GM19372 (cell line): Measurements from ENCODE around the gene TERT.
"Not testable (repeated sequence)": the region's sequence is repeated elsewhere in the genome, so short reads cannot be mapped to it uniquely, and the experiment has no call there.

Experiments
- ATAC-seq: cut with Tn5 transposase; IDR thresholded peaks from one replicate; pipeline ENCODE4 v1.9.1; 2021; ENCODE audit warnings: mild to moderate bottlenecking, low read depth, moderate library complexity; ENCODE audit not compliant: unreplicated experiment

Gene TERT

GRCh38 chr5:1244976-1245375 is 49.9 kb downstream of the TERT start:
- no peak for ATAC-seq

- no peak for ATAC-seq
Observed at GRCh38 chr5:1244255-1244654, 50.6 kb downstream of the TERT start.

GRCh38 chr5:1243487-1244130 is 51.3 kb downstream of the TERT start:
- ATAC-seq = no peak

- no peak for ATAC-seq
Observed at GRCh38 chr5:1242733-1243486, 52.0 kb downstream of the TERT start.

GRCh38 chr5:1241509-1242080 is 53.3 kb downstream of the TERT start:
- no peak for ATAC-seq

GRCh38 chr5:1240496-1241260 is 54.2 kb downstream of the TERT start:
- ATAC-seq = no peak

- ATAC-seq = no peak
Observed at GRCh38 chr5:1239505-1240251, 55.2 kb downstream of the TERT start.

GRCh38 chr5:1235838-1236237 is 59.0 kb downstream of the TERT start:
- no peak for ATAC-seq

- ATAC-seq = no peak
Observed at GRCh38 chr5:1235379-1235778, 59.5 kb downstream of the TERT start.

- ATAC-seq = no peak
Observed at GRCh38 chr5:1232780-1233179, 62.1 kb downstream of the TERT start.

GRCh38 chr5:1231354-1231905 is 63.4 kb downstream of the TERT start:
- ATAC-seq = no peak

- no peak for ATAC-seq
Observed at GRCh38 chr5:1230551-1230950, 64.3 kb downstream of the TERT start.

GRCh38 chr5:1229822-1230221 is 65.0 kb downstream of the TERT start:
- no peak for ATAC-seq

GRCh38 chr5:1229023-1229422 is 65.8 kb downstream of the TERT start:
- ATAC-seq = not testable (repeated sequence)

- no peak for ATAC-seq
Observed at GRCh38 chr5:1228120-1228519, 66.7 kb downstream of the TERT start.

- no peak for ATAC-seq
Observed at GRCh38 chr5:1227667-1228066, 67.2 kb downstream of the TERT start.

- ATAC-seq = no peak
Observed at GRCh38 chr5:1226839-1227581, 67.9 kb downstream of the TERT start.

GRCh38 chr5:1226231-1226630 is 68.6 kb downstream of the TERT start:
- no peak for ATAC-seq

GRCh38 chr5:1225081-1225480 is 69.8 kb downstream of the TERT start, which contains the start of gene SLC6A18:
TSS of gene SLC6A18 (plus strand) at chr5:1225381. CDS start at chr5:1225478, 97 bp downstream.
- no peak for ATAC-seq
